CD4-positive, alpha-beta T cell (primary cell): ENCODE data around the gene MEGF11. TPM values are rescaled to one million over a fixed set of nuclear protein-coding genes. Genes with fewer than 3 reads are reported as not detected.

Source experiments
- ATAC-seq: fragments of 200-7000 bp; cut with Tn5 transposase; one replicate; pipeline ENCODE4 v1.10.0; 2022; ENCODE audit warnings: mild to moderate bottlenecking; ENCODE audit not compliant: poor library complexity
- CTCF ChIA-PET: fragments of 350-600 bp; sonication (Branson Sonifier 250); formaldehyde crosslinking; loops from one replicate; lab custom pipeline; 2021; ENCODE audit warnings: antibody characterized with exemption, inconsistent platforms; lab: Charles Lee
- POLR2A ChIA-PET: fragments of 350-600 bp; sonication (Branson Sonifier 250); formaldehyde crosslinking; loops from one replicate; lab custom pipeline; 2021; ENCODE audit warnings: antibody characterized with exemption, inconsistent platforms; lab: Charles Lee
- DNase-seq, 14 experiments: peaks; one replicate each; pipeline ENCODE4 v3.0.0-alpha.2; 2013 to 2020; ENCODE audit warnings: mixed read lengths in 2 of 14
- H3K27ac ChIP-seq, 2 donors: one replicate each; pipeline versions ENCODE4 v1.5.1 to v1.7.0; 2013; ENCODE audit warnings: low read length in 2 of 2, low read depth in 1 of 2, mild to moderate bottlenecking in 1 of 2
- H3K27me3 ChIP-seq, 2 experiments: 1 replicate in 1 of 2; 2 replicates in 1 of 2; pipeline versions ENCODE4 v1.6.1 to v1.7.0; 2013; ENCODE audit warnings: low read length in 2 of 2, control low read depth in 1 of 2, mild to moderate bottlenecking in 1 of 2, moderate library complexity in 1 of 2; ENCODE audit not compliant: insufficient read depth in 2 of 2, control insufficient read depth in 1 of 2
- H3K36me3 ChIP-seq: one replicate; pipeline ENCODE4 v1.6.1; 2013; ENCODE audit warnings: low read length, control low read depth; ENCODE audit not compliant: insufficient read depth
- H3K4me1 ChIP-seq: one replicate; pipeline ENCODE4 v1.6.1; 2013; ENCODE audit warnings: low read length, control low read depth; ENCODE audit not compliant: insufficient read depth
- H3K4me3 ChIP-seq: one replicate; pipeline ENCODE4 v1.5.1; 2013; ENCODE audit warnings: mild to moderate bottlenecking, low read length, moderate library complexity
- H3K9me3 ChIP-seq, 2 experiments: 1 replicate in 1 of 2; 2 replicates in 1 of 2; pipeline versions ENCODE4 v1.6.1 to v1.7.0; 2013; ENCODE audit warnings: low read length in 2 of 2, mild to moderate bottlenecking in 2 of 2, control low read depth in 1 of 2, moderate library complexity in 1 of 2; ENCODE audit not compliant: control insufficient read depth in 1 of 2, insufficient read depth in 1 of 2
- H3K27ac Mint-ChIP-seq: one replicate; pipeline ENCODE4 v1.8.0; 2020; ENCODE audit warnings: mixed read lengths
- H3K27me3 Mint-ChIP-seq: one replicate; pipeline ENCODE4 v1.8.0; 2021; ENCODE audit warnings: mixed read lengths
- H3K36me3 Mint-ChIP-seq: one replicate; pipeline ENCODE4 v1.8.0; 2021; ENCODE audit warnings: low read depth, mixed read lengths
- H3K4me1 Mint-ChIP-seq: one replicate; pipeline ENCODE4 v1.8.0; 2021; ENCODE audit warnings: low read depth, mixed read lengths
- H3K4me3 Mint-ChIP-seq: one replicate; pipeline ENCODE4 v1.8.0; 2020; ENCODE audit warnings: mild to moderate bottlenecking, mixed read lengths
- H3K9me3 Mint-ChIP-seq: one replicate; pipeline ENCODE4 v1.8.0; 2020; ENCODE audit warnings: mixed read lengths
- CTCF ChIP-seq: fragments of 200-600 bp; IDR thresholded peaks from one replicate; pipeline ENCODE4 v1.8.0; 2022; ENCODE audit warnings: antibody characterized with exemption, mild to moderate bottlenecking
- intact Hi-C, 2 experiments: fragments of 100-400 bp; cut with DNase I in 1 of 2; cut with micrococcal nuclease in 1 of 2; formaldehyde crosslinking; loops; one replicate each; pipeline versions ENCODE4 v1.15.1 to v1.9.0; 2023 to 2025; cut with DNase I, micrococcal nuclease
- total RNA-seq, 174 experiments: library from RNA in 2 of 174; stranded (reverse) in 2 of 174; gene quantifications; one replicate each; pipeline ENCODE4 v1.2.3 and lab custom pipeline; 2021 to 2026

Gene MEGF11
- total RNA-seq, 2 experiments from 2014 or later = not detected

- Mint-ChIP-seq H3K27ac (no peak overlapping the region), H3K4me3 (no peak overlapping the region), H3K27me3 (no peaks in the 10 kb centered on the region), H3K4me1 (no peaks in the 10 kb centered on the region), H3K36me3 (no peaks in the 10 kb centered on the region), H3K9me3 (no peaks in the 10 kb centered on the region)
- Histone ChIP-seq H3K4me1 (no peaks in the 10 kb centered on the region), H3K27me3 (no peaks in the 10 kb centered on the region), H3K9me3 (no peaks in the 10 kb centered on the region), H3K36me3 (no peaks in the 10 kb centered on the region), H3K27ac (no peak overlapping the region), H3K4me3 (no peak overlapping the region)
- ChIA-PET CTCF (no interaction called here), POLR2A (no interaction called here)
- DNase-seq (no peak), ATAC-seq (no peak)
- no peak for TF ChIP-seq CTCF
- intact Hi-C loops = no loop called here
Measured at GRCh38 chr15:65923264-65923663, 330.3 kb downstream of the MEGF11 start.

GRCh38 chr15:65922621-65923020, 330.9 kb downstream of the MEGF11 start:
- intact Hi-C loops = no loop called here
- no peak overlapping the region for H3K4me3 Mint-ChIP-seq
- H3K9me3 Mint-ChIP-seq = no peaks in the 10 kb centered on the region
- CTCF ChIA-PET = no interaction called here
- H3K36me3 ChIP-seq = no peaks in the 10 kb centered on the region
- no peak overlapping the region for H3K27ac Mint-ChIP-seq
- TF ChIP-seq CTCF = no peak
- DNase-seq (no peak), ATAC-seq (no peak)
- peaks cover under 1% of the 10 kb centered on the region for H3K4me1 Mint-ChIP-seq
- H3K27me3 Mint-ChIP-seq = no peaks in the 10 kb centered on the region
- no peak overlapping the region for H3K27ac ChIP-seq
- H3K9me3 ChIP-seq = no peaks in the 10 kb centered on the region
- no peaks in the 10 kb centered on the region for H3K36me3 Mint-ChIP-seq
- no peaks in the 10 kb centered on the region for H3K4me1 ChIP-seq
- POLR2A ChIA-PET = no interaction called here
- H3K27me3 ChIP-seq = no peaks in the 10 kb centered on the region
- no peak overlapping the region for H3K4me3 ChIP-seq

GRCh38 chr15:65921780-65922179, 331.8 kb downstream of the MEGF11 start:
- no peak overlapping the region for H3K4me3 Mint-ChIP-seq
- no peak for TF ChIP-seq CTCF
- no peak overlapping the region for H3K4me3 ChIP-seq
- CTCF ChIA-PET = no interaction called here
- no peak overlapping the region for H3K27ac ChIP-seq
- H3K27ac Mint-ChIP-seq = no peak overlapping the region
- H3K9me3 Mint-ChIP-seq = no peaks in the 10 kb centered on the region
- H3K4me1 ChIP-seq = peaks cover 6% of the 10 kb centered on the region
- H3K27me3 Mint-ChIP-seq = no peaks in the 10 kb centered on the region
- no peaks in the 10 kb centered on the region for H3K9me3 ChIP-seq
- no peak for ATAC-seq
- H3K36me3 ChIP-seq = no peaks in the 10 kb centered on the region
- H3K27me3 ChIP-seq = no peaks in the 10 kb centered on the region
- H3K36me3 Mint-ChIP-seq = no peaks in the 10 kb centered on the region
- POLR2A ChIA-PET = no interaction called here
- DNase-seq = no peak
- intact Hi-C loops = no loop called here
- H3K4me1 Mint-ChIP-seq = peaks cover 6% of the 10 kb centered on the region
